ENCODE data around the gene NSG1.

Gene NSG1

DNA sequence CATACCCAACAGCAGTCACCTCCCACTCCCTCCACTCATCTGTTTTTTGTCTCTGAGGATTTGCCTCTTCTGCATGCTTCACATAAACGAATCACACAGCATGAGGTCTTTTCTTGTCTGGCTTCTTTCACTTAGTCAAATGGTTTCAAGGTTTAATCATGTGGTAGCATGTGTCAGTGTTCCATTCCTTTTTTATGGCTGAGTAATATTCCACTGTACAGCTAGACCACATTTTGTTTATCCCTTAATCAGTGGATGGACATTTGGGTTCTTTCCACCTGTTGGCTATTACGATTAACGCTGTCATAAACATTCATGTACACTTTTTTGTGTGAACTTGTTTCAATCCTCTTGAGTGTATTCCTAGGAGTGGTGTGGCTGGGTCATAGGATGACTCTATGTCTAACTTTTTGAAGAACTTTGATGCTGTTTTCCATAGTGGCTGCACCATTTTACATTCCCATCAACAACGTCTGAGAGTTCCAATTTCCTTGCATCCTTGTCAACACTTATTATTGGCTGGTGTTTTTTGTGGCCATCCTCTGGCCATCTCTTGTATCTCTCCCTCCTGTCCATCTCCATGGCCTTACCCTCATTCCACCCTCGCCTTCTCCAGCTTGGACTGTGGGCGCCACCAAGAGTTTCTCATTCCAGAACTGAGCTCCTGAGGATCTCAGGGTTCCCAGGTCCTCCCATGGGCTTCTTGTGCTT, 12.4 kb upstream of the NSG1 start:
- no peak for DNase-seq

DNA sequence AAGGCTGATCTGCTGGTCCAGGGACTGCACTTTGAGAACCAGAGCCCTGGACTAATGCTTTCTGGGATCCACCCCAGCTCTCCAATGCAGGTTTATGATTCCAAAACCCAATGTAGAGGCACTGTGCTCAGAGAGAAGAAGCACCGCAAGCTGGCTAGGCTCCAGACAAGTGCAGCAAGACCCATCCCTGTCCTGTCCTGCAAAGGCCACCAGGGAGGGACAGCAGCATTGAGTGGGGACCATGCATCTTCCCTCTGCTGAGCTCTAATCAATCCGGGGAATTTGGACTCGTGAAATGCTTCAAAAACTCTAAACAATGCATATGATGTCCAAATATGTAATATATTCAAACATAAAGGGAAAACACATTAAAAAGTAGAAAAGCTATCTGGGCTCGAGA, 10.8 kb upstream of the NSG1 start:
- DNase-seq: no peak

GRCh38 chr4:4377191-4377590, 9.7 kb upstream of the NSG1 start:
- DNase-seq: no peak

DNA sequence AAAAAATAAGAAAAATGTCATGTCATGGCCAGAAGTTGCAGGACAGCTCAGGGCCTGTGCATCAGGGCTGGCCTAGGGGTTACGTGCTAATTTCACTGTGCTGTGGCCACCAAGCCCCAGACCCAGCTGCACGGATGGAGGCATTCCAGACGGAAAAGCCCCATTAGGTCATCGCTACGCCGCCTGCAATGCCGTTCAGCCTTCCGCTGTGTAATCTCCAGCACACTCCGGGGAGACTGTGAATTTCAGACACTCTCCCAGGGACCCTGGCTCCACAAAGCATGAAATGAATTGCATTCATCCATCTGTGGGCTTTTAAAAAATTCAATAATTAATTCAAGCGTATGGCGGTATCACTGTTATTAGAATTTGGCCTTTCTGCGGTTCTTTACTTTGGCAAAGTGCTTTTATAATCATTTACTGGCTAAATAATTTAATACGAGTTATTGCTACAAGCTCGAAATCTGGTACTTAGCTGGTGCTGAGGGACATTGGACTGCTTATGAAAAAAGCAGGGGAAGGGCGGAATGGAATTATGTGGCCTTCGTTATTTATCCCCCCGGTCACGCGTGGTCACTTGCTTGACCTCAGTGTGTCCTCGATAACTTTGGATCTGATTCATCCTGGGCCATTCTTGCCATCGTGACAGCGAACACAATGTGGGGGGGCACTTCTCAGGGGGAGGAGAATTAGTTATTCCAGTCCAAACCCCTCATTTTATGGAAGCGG, 9.0 kb upstream of the NSG1 start:
- no peak for DNase-seq

GRCh38 chr4:4379540-4380087, 7.3 kb upstream of the NSG1 start:
- no peak for DNase-seq

- DNase-seq: no peak
These were observed 3.8 kb upstream of the NSG1 start for GRCh38 chr4:4383085-4383484.

- no peak for DNase-seq
These were observed 2.1 kb upstream of the NSG1 start for GRCh38 chr4:4384837-4385236.

DNA sequence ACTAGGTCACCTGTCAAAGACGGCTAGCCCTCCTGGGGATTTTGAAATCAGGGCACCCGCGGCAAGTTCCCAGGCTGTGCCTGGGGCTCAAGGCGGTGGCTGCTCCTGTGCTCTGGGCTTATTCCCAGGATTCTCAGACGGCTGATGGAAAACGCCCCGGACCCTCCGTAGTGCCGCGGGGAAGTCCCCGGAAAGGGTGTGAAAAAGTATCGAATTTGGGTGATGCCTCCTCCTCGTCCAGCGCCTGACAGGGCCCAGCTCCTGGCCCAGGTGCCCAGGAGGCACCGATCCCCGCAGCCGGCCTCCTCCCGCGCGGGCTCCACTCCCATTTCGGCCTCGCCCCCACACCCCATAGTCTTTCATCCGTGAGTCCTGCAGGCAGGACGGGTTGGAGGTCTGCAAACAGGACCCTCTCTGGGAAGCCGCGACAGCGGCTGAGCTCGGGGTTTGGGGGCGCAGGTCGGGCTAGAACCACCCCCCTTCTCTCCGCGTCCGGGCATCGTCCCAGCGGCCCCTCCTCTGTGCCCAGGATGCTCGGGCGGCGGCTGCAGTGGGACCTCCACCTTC, 1.1 kb upstream of the NSG1 start:
- DNase-seq: no peak

GRCh38 chr4:4386296-4386735, 586 bp upstream of the NSG1 start:
- no peak for DNase-seq

DNA sequence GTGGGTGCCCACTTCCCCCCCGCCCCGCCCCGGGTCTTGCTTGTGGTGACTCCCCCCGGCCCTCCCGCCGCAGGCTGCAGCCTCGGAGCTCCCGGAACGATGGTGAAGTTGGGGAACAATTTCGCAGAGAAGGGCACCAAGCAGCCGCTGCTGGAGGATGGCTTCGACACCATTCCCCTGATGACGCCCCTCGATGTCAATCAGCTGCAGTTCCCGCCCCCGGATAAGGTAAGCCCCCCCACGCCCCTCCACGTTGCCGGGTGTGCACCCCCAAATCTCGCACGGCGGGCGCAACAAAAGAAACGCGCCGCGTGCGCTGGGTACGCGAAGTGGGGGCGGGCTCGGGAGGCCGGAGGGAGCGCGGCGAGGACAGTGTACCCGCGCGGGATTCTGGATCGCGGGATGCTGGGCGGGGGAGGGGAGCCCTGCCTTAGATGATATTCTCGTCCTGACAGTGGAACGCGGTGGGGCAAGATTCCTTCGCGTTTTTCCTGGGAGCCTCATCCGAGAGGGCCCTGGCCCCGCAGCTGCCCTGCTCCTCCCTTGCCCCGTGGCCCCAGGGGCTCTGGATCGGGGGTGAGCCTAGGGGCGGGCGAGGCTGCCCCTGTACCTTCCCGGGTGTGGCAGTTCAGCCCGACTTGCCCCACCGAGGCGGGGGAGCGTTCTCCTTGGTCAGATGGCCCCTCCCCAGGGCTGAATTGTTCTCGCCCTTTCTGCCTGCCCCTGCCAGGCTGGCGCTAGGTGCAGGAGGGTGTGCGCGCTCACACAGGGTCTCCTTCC, 819 bp downstream of the NSG1 start:
- DNase-seq: no peak

- DNase-seq: no peak
These were observed 1.4 kb downstream of the NSG1 start for GRCh38 chr4:4388311-4388790.

GRCh38 chr4:4388836-4389575, 2.1 kb downstream of the NSG1 start:
- DNase-seq: no peak

DNA sequence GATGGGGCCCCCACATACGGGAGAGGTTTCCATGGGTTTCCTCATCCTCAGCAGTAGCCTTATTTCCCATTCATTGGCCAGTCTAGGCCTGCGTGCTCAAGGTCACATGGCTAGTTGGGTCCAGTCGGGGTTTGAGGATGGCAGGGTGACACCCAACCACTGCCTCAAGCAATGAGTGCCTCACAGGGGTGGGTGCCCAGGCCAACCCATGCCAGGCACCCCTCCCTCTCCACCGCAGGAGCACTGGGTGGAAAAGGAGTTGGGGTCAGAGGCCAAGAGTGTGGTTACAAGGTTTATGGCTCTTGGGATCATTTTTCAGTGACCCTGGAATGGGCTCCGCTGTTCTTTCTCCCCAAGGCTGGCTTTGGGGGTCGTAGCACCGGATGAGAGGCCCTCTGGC, 3.1 kb downstream of the NSG1 start:
- no peak for DNase-seq

GRCh38 chr4:4390515-4391240, 3.8 kb downstream of the NSG1 start:
- no peak for DNase-seq

GRCh38 chr4:4391866-4392265, 5.0 kb downstream of the NSG1 start:
- no peak for DNase-seq

GRCh38 chr4:4392501-4393183, 5.7 kb downstream of the NSG1 start:
- DNase-seq: peak; percentile 44

GRCh38 chr4:4394644-4395043, 7.7 kb downstream of the NSG1 start:
- DNase-seq: no peak

- DNase-seq: no peak
These were observed 8.5 kb downstream of the NSG1 start for GRCh38 chr4:4395371-4395770.

GRCh38 chr4:4395849-4396627, 9.1 kb downstream of the NSG1 start:
- DNase-seq: no peak
